ENCODE data around the gene UGT1A4. TPM values are rescaled to one million over a fixed set of nuclear protein-coding genes. Genes with fewer than 3 reads are reported as not detected.

Gene UGT1A4
- total and polyA plus RNA-seq, 2 of the 8 experiments (the other 6 are each of a cell fraction or from before 2014, with no cell fraction given) = not detected

DNA sequence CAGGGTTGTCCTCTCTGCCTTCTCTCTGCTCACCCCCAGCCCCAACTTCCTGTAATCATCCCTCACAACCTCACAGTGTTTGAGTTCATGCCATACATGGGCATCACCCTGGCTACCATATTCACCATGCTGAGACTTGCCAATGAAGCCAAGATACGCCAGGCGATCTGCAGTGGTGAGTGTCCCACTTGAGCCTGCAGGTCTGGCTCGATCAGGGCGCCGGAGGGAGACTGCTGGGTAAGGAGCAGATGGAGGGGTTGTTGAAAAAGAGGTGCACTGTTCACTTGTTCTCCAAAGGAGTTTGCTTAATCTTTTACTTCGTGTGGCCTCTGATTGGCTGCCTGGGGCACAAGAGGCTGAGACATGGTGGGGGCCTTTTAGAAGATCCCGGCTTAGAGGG, 74.2 kb downstream of the UGT1A4 start:
- no peak overlapping the region for H3K18ac ChIP-seq (ENCODE audit: extremely low read depth, low read length)
- no peak overlapping the region for H3K4me2 ChIP-seq (ENCODE audit: insufficient read depth in 1 of 2, low read depth in 2 of 2, low read length in 2 of 2)
- H3K79me1 ChIP-seq (ENCODE audit: low read depth, low read length) = no peaks in the 10 kb centered on the region
- peaks cover 0 to 5% of the 10 kb centered on the region in 2 experiments; a peak in 1 of 4 replicates for H3K9me3 ChIP-seq (ENCODE audit: insufficient read depth in 2 of 2, low read depth in 1 of 2, low read length in 1 of 2)
- no peak overlapping the region for H4K91ac ChIP-seq (replicated peaks; ENCODE audit: insufficient read length, low read length)
- no peak for FAIRE-seq
- no peak overlapping the region for H3K27ac ChIP-seq (ENCODE audit: low read depth, low read length)
- no peaks in the 10 kb centered on the region for H4K20me1 ChIP-seq (replicated peaks in 1 of 2; ENCODE audit: control insufficient read depth in 1 of 2, insufficient read depth in 2 of 2, low read length in 2 of 2)
- H3K14ac ChIP-seq (ENCODE audit: insufficient read length) = no peak overlapping the region
- no peaks in the 10 kb centered on the region for H3K23me2 ChIP-seq (ENCODE audit: low read depth, low read length)
- H3K56ac ChIP-seq (replicated peaks; ENCODE audit: insufficient read length, low read depth, low read length) = no peak overlapping the region
- no peak overlapping the region for H4K8ac ChIP-seq (ENCODE audit: extremely low read depth, insufficient read depth, low read length)
- H3K36me3 ChIP-seq (ENCODE audit: control insufficient read depth in 2 of 4, insufficient read depth in 4 of 4, low read length in 3 of 4) = no peaks in the 10 kb centered on the region
- H3K4me3 ChIP-seq (ENCODE audit: extremely low read depth in 1 of 4, insufficient read depth in 2 of 4, low read depth in 3 of 4, low read length in 4 of 4) = no peak overlapping the region
- H3K9ac ChIP-seq (replicated peaks in 1 of 4; ENCODE audit: extremely low read depth in 1 of 4, low read depth in 3 of 4, low read length in 3 of 4) = no peak overlapping the region
- no peaks in the 10 kb centered on the region for H3K79me2 ChIP-seq (ENCODE audit: control insufficient read depth in 1 of 2, insufficient read depth in 2 of 2, low read length in 2 of 2)
- ChIA-PET CTCF (ENCODE audit: partially characterized antibody) (interaction anchor here (0.7 kb wide), 1 partner anchor 35 kb away, joined by 3 read pairs; no protein-coding TSS in a partner anchor), POLR2A (ENCODE audit: partially characterized antibody) (interaction anchor here (1.4 kb wide), 1 partner anchor 62 kb away, joined by 3 read pairs; the partner anchor contains the start of gene HJURP)
- no peak overlapping the region for H2AK5ac ChIP-seq (ENCODE audit: low read depth, low read length)
- H3K27me3 ChIP-seq (replicated peaks in 1 of 4; ENCODE audit: control insufficient read depth in 3 of 4, extremely low read depth in 1 of 4, insufficient read depth in 3 of 4, low read length in 3 of 4) = no peaks in the 10 kb centered on the region
- no peak overlapping the region for H2AFZ ChIP-seq (ENCODE audit: low read length)
- H2BK20ac ChIP-seq (ENCODE audit: low read length) = no peak overlapping the region
- no peak overlapping the region for H2BK5ac ChIP-seq (ENCODE audit: low read depth, low read length)
- H3K4me1 ChIP-seq (replicated peaks in 1 of 4; ENCODE audit: control insufficient read depth in 3 of 4, insufficient read depth in 4 of 4, low read length in 3 of 4) = no peaks in the 10 kb centered on the region
- no peak overlapping the region for H2BK15ac ChIP-seq (ENCODE audit: low read length)
- no peak overlapping the region for H3K4ac ChIP-seq (replicated peaks; ENCODE audit: insufficient read length, low read depth, low read length)
- no peak overlapping the region for H4K5ac ChIP-seq (ENCODE audit: insufficient read length, low read depth, low read length)
- no peak overlapping the region for H3K23ac ChIP-seq (ENCODE audit: insufficient read length)
- DNase-seq (ENCODE audit: low read depth in 1 of 2, low spot score in 2 of 2) = no peak
- H2BK12ac ChIP-seq (ENCODE audit: low read depth, low read length) = no peak overlapping the region
- 86% methylated on average over 7 of the region's 7 CpGs; no CpG with 5 or more reads in 1 of the 2 experiments for WGBS, 2 experiments (ENCODE audit: extremely low coverage in 1 of 2, insufficient coverage in 1 of 2, insufficient read length in 1 of 2, insufficient replicate concordance in 2 of 2, low coverage in 1 of 2, low lambda C conversion rate in 2 of 2, missing lambda C conversion rate in 1 of 2)
- no peak overlapping the region for H2BK120ac ChIP-seq (replicated peaks; ENCODE audit: low read depth, low read length)
- TF ChIP-seq NANOG (IDR thresholded peaks at IDR 0.05; ENCODE audit: insufficient read depth, low read depth, low read length, poor library complexity, severe bottlenecking) (no peak), CTBP2 (IDR thresholded peaks at IDR 0.05; ENCODE audit: borderline replicate concordance, insufficient read depth, insufficient read length, low read length) (no peak), SIN3A (conservative IDR thresholded peaks at IDR 0.05 in 1 of 2, IDR thresholded peaks at IDR 0.05 in 1 of 2; ENCODE audit: low read depth in 1 of 2, low read length in 2 of 2) (no peak), CEBPB (IDR thresholded peaks at IDR 0.05; ENCODE audit: low read depth, low read length) (no peak), GABPA (IDR thresholded peaks at IDR 0.05; ENCODE audit: borderline replicate concordance, insufficient read depth, low read length) (no peak), POU5F1 (IDR thresholded peaks at IDR 0.05; ENCODE audit: low read depth, low read length) (no peak), MAFK (IDR thresholded peaks at IDR 0.05; ENCODE audit: low read depth, low read length) (no peak), SP2 (IDR thresholded peaks at IDR 0.05; ENCODE audit: low read length) (no peak), TEAD4 (IDR thresholded peaks at IDR 0.05; ENCODE audit: low read depth, low read length) (no peak), RXRA (IDR thresholded peaks at IDR 0.05; ENCODE audit: insufficient read depth, low read depth, low read length) (no peak), RNF2 (IDR thresholded peaks at IDR 0.05; ENCODE audit: borderline replicate concordance, low read depth, low read length, missing control alignments, poor library complexity, severe bottlenecking) (no peak), CREB1 (IDR thresholded peaks at IDR 0.05) (no peak), CHD2 (IDR thresholded peaks at IDR 0.05; ENCODE audit: low read length) (no peak), SRF (IDR thresholded peaks at IDR 0.05; ENCODE audit: low read depth, low read length) (no peak), RBBP5 (IDR thresholded peaks at IDR 0.05; ENCODE audit: borderline replicate concordance, low read depth, low read length) (no peak)
